Measurements from ENCODE around the gene NAGLU. TPM values are rescaled to one million over a fixed set of nuclear protein-coding genes. Genes with fewer than 3 reads are reported as not detected.

NAGLU gene
- total and polyA plus RNA-seq, 2 of the 13 experiments (the other 11 are each of a cell fraction or from before 2014, with no cell fraction given) = 28.2 to 40.1 TPM

DNA sequence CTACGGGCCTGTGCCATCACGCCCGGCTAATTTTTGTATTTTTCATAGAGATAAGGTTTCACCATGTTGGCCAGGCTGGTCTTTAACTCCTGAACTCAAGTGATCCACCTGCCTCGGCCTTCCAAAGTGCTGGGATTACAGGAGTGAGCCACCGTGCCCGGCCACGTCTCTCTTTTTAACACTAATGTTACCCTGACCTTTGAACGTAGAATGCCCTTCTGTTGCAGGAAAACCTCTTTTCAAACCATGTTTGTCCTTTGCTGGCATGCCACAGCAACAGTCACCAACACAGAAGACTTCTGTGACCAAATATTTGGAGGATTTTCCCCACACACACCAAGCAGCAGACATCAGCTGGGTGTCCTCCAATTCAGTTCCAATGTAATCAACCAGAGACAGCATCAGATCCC is 8.8 kb downstream of the NAGLU start (continued):
- TF ChIP-seq ZFP90 (CRISPR knock-in tag; IDR thresholded peaks at IDR 0.05; ENCODE audit: borderline replicate concordance) (no peak), ZNF746 (CRISPR knock-in tag; IDR thresholded peaks at IDR 0.05) (no peak), TBL1XR1 (IDR thresholded peaks at IDR 0.05; ENCODE audit: borderline replicate concordance, low read length, partially characterized antibody) (peak; percentile 19), ARID2 (CRISPR knock-in tag; IDR thresholded peaks at IDR 0.05; ENCODE audit: borderline replicate concordance) (no peak), SMARCC2 (IDR thresholded peaks at IDR 0.05) (no peak), HOXA5 (CRISPR knock-in tag; IDR thresholded peaks at IDR 0.05) (0 out of 2 replicates have a peak, but pooled peaks have one; percentile 40), ZNF34 (CRISPR knock-in tag; IDR thresholded peaks at IDR 0.05; ENCODE audit: borderline replicate concordance) (no peak), ZNF780A (CRISPR knock-in tag; IDR thresholded peaks at IDR 0.05) (no peak), ZNF761 (CRISPR knock-in tag; conservative IDR thresholded peaks at IDR 0.05) (no peak), ZNF776 (CRISPR knock-in tag; IDR thresholded peaks at IDR 0.05) (no peak), NR2C2 (CRISPR knock-in tag; IDR thresholded peaks at IDR 0.05; ENCODE audit: borderline replicate concordance) (peak; percentile 65; the same call in 1 of the 2 replicates), KDM6A (CRISPR knock-in tag; IDR thresholded peaks at IDR 0.05; ENCODE audit: low read depth) (peak; percentile 50; the same call in 1 of the 2 replicates), HNRNPLL (IDR thresholded peaks at IDR 0.05; ENCODE audit: low read depth, low read length, poor library complexity, severe bottlenecking) (no peak), CC2D1A (CRISPR knock-in tag; IDR thresholded peaks at IDR 0.05) (no peak), ZNF879 (CRISPR knock-in tag; IDR thresholded peaks at IDR 0.05) (no peak), FOSL1 (CRISPR knock-in tag; IDR thresholded peaks at IDR 0.05; ENCODE audit: borderline replicate concordance) (no peak), BRCA1 (CRISPR knock-in tag; IDR thresholded peaks at IDR 0.05) (no peak), ZNF841 (CRISPR knock-in tag; IDR thresholded peaks at IDR 0.05; ENCODE audit: borderline replicate concordance) (no peak), ZFP62 (CRISPR knock-in tag; IDR thresholded peaks at IDR 0.05) (no peak)
- TF ChIP-seq, protein P1, sequence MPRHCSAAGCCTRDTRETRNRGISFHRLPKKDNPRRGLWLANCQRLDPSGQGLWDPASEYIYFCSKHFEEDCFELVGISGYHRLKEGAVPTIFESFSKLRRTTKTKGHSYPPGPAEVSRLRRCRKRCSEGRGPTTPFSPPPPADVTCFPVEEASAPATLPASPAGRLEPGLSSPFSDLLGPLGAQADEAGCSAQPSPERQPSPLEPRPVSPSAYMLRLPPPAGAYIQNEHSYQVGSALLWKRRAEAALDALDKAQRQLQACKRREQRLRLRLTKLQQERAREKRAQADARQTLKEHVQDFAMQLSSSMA (CRISPR knock-in tag; IDR thresholded peaks at IDR 0.05) = no peak
- TF ChIP-seq, protein P2, sequence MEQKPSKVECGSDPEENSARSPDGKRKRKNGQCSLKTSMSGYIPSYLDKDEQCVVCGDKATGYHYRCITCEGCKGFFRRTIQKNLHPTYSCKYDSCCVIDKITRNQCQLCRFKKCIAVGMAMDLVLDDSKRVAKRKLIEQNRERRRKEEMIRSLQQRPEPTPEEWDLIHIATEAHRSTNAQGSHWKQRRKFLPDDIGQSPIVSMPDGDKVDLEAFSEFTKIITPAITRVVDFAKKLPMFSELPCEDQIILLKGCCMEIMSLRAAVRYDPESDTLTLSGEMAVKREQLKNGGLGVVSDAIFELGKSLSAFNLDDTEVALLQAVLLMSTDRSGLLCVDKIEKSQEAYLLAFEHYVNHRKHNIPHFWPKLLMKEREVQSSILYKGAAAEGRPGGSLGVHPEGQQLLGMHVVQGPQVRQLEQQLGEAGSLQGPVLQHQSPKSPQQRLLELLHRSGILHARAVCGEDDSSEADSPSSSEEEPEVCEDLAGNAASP (CRISPR knock-in tag; IDR thresholded peaks at IDR 0.05; ENCODE audit: borderline replicate concordance) = 0 out of 2 replicates have a peak, but pooled peaks have one; percentile 24
- TF ChIP-seq, protein P3, sequence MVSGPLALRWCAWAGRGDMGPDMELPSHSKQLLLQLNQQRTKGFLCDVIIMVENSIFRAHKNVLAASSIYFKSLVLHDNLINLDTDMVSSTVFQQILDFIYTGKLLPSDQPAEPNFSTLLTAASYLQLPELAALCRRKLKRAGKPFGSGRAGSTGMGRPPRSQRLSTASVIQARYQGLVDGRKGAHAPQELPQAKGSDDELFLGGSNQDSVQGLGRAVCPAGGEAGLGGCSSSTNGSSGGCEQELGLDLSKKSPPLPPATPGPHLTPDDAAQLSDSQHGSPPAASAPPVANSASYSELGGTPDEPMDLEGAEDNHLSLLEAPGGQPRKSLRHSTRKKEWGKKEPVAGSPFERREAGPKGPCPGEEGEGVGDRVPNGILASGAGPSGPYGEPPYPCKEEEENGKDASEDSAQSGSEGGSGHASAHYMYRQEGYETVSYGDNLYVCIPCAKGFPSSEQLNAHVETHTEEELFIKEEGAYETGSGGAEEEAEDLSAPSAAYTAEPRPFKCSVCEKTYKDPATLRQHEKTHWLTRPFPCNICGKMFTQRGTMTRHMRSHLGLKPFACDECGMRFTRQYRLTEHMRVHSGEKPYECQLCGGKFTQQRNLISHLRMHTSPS (CRISPR knock-in tag; IDR thresholded peaks at IDR 0.05; ENCODE audit: low read depth) = peak; percentile 84
- TF ChIP-seq, protein P4, sequence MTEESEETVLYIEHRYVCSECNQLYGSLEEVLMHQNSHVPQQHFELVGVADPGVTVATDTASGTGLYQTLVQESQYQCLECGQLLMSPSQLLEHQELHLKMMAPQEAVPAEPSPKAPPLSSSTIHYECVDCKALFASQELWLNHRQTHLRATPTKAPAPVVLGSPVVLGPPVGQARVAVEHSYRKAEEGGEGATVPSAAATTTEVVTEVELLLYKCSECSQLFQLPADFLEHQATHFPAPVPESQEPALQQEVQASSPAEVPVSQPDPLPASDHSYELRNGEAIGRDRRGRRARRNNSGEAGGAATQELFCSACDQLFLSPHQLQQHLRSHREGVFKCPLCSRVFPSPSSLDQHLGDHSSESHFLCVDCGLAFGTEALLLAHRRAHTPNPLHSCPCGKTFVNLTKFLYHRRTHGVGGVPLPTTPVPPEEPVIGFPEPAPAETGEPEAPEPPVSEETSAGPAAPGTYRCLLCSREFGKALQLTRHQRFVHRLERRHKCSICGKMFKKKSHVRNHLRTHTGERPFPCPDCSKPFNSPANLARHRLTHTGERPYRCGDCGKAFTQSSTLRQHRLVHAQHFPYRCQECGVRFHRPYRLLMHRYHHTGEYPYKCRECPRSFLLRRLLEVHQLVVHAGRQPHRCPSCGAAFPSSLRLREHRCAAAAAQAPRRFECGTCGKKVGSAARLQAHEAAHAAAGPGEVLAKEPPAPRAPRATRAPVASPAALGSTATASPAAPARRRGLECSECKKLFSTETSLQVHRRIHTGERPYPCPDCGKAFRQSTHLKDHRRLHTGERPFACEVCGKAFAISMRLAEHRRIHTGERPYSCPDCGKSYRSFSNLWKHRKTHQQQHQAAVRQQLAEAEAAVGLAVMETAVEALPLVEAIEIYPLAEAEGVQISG (CRISPR knock-in tag; IDR thresholded peaks at IDR 0.05) = no peak

All from HepG2 (cell line).